HCT116 (cell line): ENCODE results near the gene PPP2R3A.

Experiments
- EGR1 ChIP-seq: IDR thresholded peaks from 2 replicates; pipeline ENCODE4 v1.6.1; 2012; ENCODE audit warnings: low read depth
- EZH2 ChIP-seq: fragments of 200-600 bp; sonication (generic); IDR thresholded peaks from 2 replicates; pipeline ENCODE4 v1.6.1; 2017; ENCODE audit warnings: antibody characterized with exemption, mixed run types
- EZH2phosphoT487 ChIP-seq: fragments of 200-600 bp; IDR thresholded peaks from 2 replicates; pipeline ENCODE4 v1.6.1; 2018; ENCODE audit warnings: antibody characterized with exemption, borderline replicate concordance
- POLR2A ChIP-seq: IDR thresholded peaks from 2 replicates; pipeline ENCODE4 v1.7.0; 2011; ENCODE audit warnings: borderline replicate concordance; ENCODE audit not compliant: insufficient read depth, insufficient read length; ENCODE audit errors: extremely low read depth
- POLR2AphosphoS5 ChIP-seq: IDR thresholded peaks from 2 replicates; pipeline ENCODE4 v1.6.1; 2011; ENCODE audit warnings: mild to moderate bottlenecking, low read depth, low read length, moderate library complexity
- RAD21 ChIP-seq: IDR thresholded peaks from 2 replicates; pipeline ENCODE4 v1.6.1; 2012; ENCODE audit warnings: low read depth, mild to moderate bottlenecking
- SIN3A ChIP-seq: IDR thresholded peaks from 2 replicates; pipeline ENCODE4 v1.6.1; 2012; ENCODE audit warnings: low read depth
- TF ChIP-seq, protein P1 (sequence below), 3 experiments: fragments of 200-600 bp in 1 of 3; sonication (generic) in 1 of 3; IDR thresholded peaks in 2 of 3; conservative IDR thresholded peaks in 1 of 3; 2 replicates each; pipeline ENCODE4 v1.5.1; 2012 to 2017; ENCODE audit warnings: low read depth in 2 of 3, low read length in 2 of 3, antibody characterized with exemption in 1 of 3, borderline replicate concordance in 1 of 3, control low read depth in 1 of 3, mild to moderate bottlenecking in 1 of 3, mixed read lengths in 1 of 3, mixed run types in 1 of 3, moderate library complexity in 1 of 3; ENCODE audit not compliant: insufficient read depth in 1 of 3
- TF ChIP-seq, protein P2 (sequence below): IDR thresholded peaks from 2 replicates; pipeline ENCODE4 v1.6.1; 2012
- TF ChIP-seq, protein P3 (sequence below): IDR thresholded peaks from 2 replicates; pipeline ENCODE4 v1.6.1; 2011; ENCODE audit warnings: mild to moderate bottlenecking, low read length, moderate library complexity; ENCODE audit not compliant: insufficient replicate concordance; ENCODE audit errors: extremely low read depth

DNA sequence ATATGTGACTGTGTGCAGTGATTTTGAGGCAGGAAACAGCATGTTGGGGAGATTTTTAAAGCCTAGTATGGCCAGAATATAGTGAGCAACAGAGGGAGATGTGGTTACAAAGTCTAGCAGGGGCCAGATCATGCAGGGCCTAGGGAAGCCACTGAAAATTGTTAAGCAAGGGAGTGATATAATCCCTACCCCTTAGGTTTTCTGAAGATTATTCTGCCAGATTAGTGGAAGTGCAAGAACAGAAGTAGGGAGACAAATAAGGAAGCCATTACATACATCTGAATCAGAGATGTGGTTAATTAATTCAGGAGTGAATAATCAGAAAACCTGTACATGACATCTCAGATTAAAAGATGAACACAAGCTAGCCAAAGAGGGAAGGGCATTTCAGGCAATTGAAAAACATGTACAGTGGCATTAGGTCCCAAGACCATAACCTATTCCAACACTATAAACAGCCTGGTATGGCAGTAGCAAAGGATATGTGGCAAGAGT lies 175.8 kb downstream of the PPP2R3A start:
- TF ChIP-seq POLR2AphosphoS5 (no peak), POLR2A (no peak), SIN3A (no peak), EGR1 (no peak), RAD21 (no peak), EZH2phosphoT487 (no peak), EZH2 (no peak)
- TF ChIP-seq, protein P1, sequence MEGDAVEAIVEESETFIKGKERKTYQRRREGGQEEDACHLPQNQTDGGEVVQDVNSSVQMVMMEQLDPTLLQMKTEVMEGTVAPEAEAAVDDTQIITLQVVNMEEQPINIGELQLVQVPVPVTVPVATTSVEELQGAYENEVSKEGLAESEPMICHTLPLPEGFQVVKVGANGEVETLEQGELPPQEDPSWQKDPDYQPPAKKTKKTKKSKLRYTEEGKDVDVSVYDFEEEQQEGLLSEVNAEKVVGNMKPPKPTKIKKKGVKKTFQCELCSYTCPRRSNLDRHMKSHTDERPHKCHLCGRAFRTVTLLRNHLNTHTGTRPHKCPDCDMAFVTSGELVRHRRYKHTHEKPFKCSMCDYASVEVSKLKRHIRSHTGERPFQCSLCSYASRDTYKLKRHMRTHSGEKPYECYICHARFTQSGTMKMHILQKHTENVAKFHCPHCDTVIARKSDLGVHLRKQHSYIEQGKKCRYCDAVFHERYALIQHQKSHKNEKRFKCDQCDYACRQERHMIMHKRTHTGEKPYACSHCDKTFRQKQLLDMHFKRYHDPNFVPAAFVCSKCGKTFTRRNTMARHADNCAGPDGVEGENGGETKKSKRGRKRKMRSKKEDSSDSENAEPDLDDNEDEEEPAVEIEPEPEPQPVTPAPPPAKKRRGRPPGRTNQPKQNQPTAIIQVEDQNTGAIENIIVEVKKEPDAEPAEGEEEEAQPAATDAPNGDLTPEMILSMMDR (IDR thresholded peaks at IDR 0.05 in 2 of 3, conservative IDR thresholded peaks at IDR 0.05 in 1 of 3; ENCODE audit: borderline replicate concordance in 1 of 3, insufficient read depth in 1 of 3, low read depth in 2 of 3, low read length in 2 of 3), result no peak
- TF ChIP-seq, protein P2, sequence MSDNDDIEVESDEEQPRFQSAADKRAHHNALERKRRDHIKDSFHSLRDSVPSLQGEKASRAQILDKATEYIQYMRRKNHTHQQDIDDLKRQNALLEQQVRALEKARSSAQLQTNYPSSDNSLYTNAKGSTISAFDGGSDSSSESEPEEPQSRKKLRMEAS, result no peak
- TF ChIP-seq, protein P3, sequence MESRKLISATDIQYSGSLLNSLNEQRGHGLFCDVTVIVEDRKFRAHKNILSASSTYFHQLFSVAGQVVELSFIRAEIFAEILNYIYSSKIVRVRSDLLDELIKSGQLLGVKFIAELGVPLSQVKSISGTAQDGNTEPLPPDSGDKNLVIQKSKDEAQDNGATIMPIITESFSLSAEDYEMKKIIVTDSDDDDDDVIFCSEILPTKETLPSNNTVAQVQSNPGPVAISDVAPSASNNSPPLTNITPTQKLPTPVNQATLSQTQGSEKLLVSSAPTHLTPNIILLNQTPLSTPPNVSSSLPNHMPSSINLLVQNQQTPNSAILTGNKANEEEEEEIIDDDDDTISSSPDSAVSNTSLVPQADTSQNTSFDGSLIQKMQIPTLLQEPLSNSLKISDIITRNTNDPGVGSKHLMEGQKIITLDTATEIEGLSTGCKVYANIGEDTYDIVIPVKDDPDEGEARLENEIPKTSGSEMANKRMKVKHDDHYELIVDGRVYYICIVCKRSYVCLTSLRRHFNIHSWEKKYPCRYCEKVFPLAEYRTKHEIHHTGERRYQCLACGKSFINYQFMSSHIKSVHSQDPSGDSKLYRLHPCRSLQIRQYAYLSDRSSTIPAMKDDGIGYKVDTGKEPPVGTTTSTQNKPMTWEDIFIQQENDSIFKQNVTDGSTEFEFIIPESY, result no peak
